Caco-2 (cell line): ENCODE measurements around the gene ARHGEF10L. TPM values are rescaled to one million over a fixed set of nuclear protein-coding genes. Genes with fewer than 3 reads are reported as not detected.

Experiments
- BruUV-seq: library from RNA; stranded (reverse); fragments of 400-500 nt; replicated peaks from 2 replicates; lab custom pipeline; 2021; lab: Mats Ljungman, UMichigan
- CTCF ChIA-PET: fragments of 300-600 bp; sonication (Branson Sonifier 250); formaldehyde crosslinking; loops from one replicate; lab custom pipeline; 2022; ENCODE audit warnings: antibody characterized with exemption; lab: Charles Lee
- POLR2A ChIA-PET: fragments of 300-600 bp; sonication (Branson Sonifier 250); formaldehyde crosslinking; loops from one replicate; lab custom pipeline; 2022; ENCODE audit warnings: antibody characterized with exemption; lab: Charles Lee
- DNase-seq, 2 experiments: peaks; one replicate each; pipeline versions ENCODE4 v3.0.0 to v3.0.0-alpha.2; 2020 to 2022
- H3K27me3 ChIP-seq: replicated peaks from 2 replicates; pipeline ENCODE4 v1.6.0; 2011; ENCODE audit warnings: low read length; ENCODE audit not compliant: control insufficient read depth, insufficient read depth
- H3K36me3 ChIP-seq: 2 replicates; pipeline ENCODE4 v1.5.1; 2011; ENCODE audit warnings: low read length; ENCODE audit not compliant: control insufficient read depth, insufficient read depth
- H3K4me1 ChIP-seq: fragments of 250-450 bp; sonication (Bioruptor Pico); 2 replicates; pipeline ENCODE4 v1.5.1; 2020; ENCODE audit warnings: mild to moderate bottlenecking
- H3K4me3 ChIP-seq: 2 replicates; pipeline ENCODE4 v1.5.1; 2011; ENCODE audit warnings: low read depth, mild to moderate bottlenecking, control low read depth, low read length
- H3K9me3 ChIP-seq: fragments of 250-450 bp; sonication (Bioruptor Pico); 2 replicates; pipeline ENCODE4 v1.5.1; 2020; ENCODE audit warnings: mild to moderate bottlenecking, moderate library complexity
- H3K27ac Mint-ChIP-seq: one replicate; pipeline ENCODE4 v1.8.0; 2022; ENCODE audit warnings: mixed read lengths; ENCODE audit not compliant: unreplicated experiment
- H3K27me3 Mint-ChIP-seq: one replicate; pipeline ENCODE4 v1.8.0; 2022; ENCODE audit warnings: mixed read lengths; ENCODE audit not compliant: insufficient read depth, unreplicated experiment
- H3K36me3 Mint-ChIP-seq: one replicate; pipeline ENCODE4 v1.8.0; 2022; ENCODE audit warnings: mild to moderate bottlenecking, mixed read lengths; ENCODE audit not compliant: insufficient read depth, unreplicated experiment
- H3K4me1 Mint-ChIP-seq: one replicate; pipeline ENCODE4 v1.8.0; 2022; ENCODE audit warnings: low read depth, mixed read lengths; ENCODE audit not compliant: unreplicated experiment
- H3K4me3 Mint-ChIP-seq: one replicate; pipeline ENCODE4 v1.8.0; 2022; ENCODE audit warnings: mild to moderate bottlenecking, moderate library complexity, mixed read lengths; ENCODE audit not compliant: unreplicated experiment
- H3K9me3 Mint-ChIP-seq: one replicate; pipeline ENCODE4 v1.8.0; 2022; ENCODE audit warnings: mixed read lengths; ENCODE audit not compliant: unreplicated experiment
- CTCF ChIP-seq, 2 experiments: fragments of 200-600 bp in 1 of 2; IDR thresholded peaks; 1 replicate in 1 of 2; 2 replicates in 1 of 2; pipeline versions ENCODE4 v1.5.1 to v1.8.0; 2011 to 2022; ENCODE audit warnings: antibody characterized with exemption in 1 of 2, control low read depth in 1 of 2, inconsistent platforms in 1 of 2, low read depth in 1 of 2, low read length in 1 of 2, mild to moderate bottlenecking in 1 of 2, moderate library complexity in 1 of 2; ENCODE audit not compliant: insufficient read depth in 1 of 2, severe bottlenecking in 1 of 2, unreplicated experiment in 1 of 2
- intact Hi-C: fragments of 100-400 bp; cut with micrococcal nuclease; formaldehyde crosslinking; loops from one replicate; pipeline ENCODE4 v1.10.0; 2022; ENCODE audit not compliant: unreplicated experiment
- total RNA-seq: library from RNA; stranded (reverse); gene quantifications from 2 replicates; pipeline ENCODE4 v1.2.3, GENCODE V29; 2022

Gene ARHGEF10L
- total RNA-seq, 1 experiment from 2014 or later = 31.3 TPM

GRCh38 chr1:17728123-17728712 lies 188.7 kb downstream of the ARHGEF10L start:
- no peak overlapping the region for H3K27ac Mint-ChIP-seq
- H3K4me3 Mint-ChIP-seq = no peak overlapping the region
- H3K4me1 Mint-ChIP-seq = no peaks in the 10 kb centered on the region
- intact Hi-C loops = no loop called here
- BruUV-seq = no TSS peak
- no peak for DNase-seq
- TF ChIP-seq CTCF (IDR thresholded peaks at IDR 0.05; ENCODE audit: insufficient read depth in 1 of 2, low read depth in 1 of 2, low read length in 1 of 2, severe bottlenecking in 1 of 2, unreplicated experiment in 1 of 2) = no peak
- no peaks in the 10 kb centered on the region for H3K36me3 Mint-ChIP-seq
- no peaks in the 10 kb centered on the region for H3K9me3 ChIP-seq
- H3K4me3 ChIP-seq = no peak overlapping the region
- H3K36me3 ChIP-seq = no peaks in the 10 kb centered on the region
- POLR2A ChIA-PET = no interaction called here
- H3K4me1 ChIP-seq = no peaks in the 10 kb centered on the region
- CTCF ChIA-PET = no interaction called here
- no peaks in the 10 kb centered on the region for H3K27me3 ChIP-seq
- H3K27me3 Mint-ChIP-seq = peaks cover 5% of the 10 kb centered on the region
- peaks cover 10% of the 10 kb centered on the region for H3K9me3 Mint-ChIP-seq

- BruUV-seq = no TSS peak
- POLR2A ChIA-PET = no interaction called here
- no peaks in the 10 kb centered on the region for H3K4me1 ChIP-seq
- CTCF ChIA-PET = no interaction called here
- no peak overlapping the region for H3K4me3 Mint-ChIP-seq
- TF ChIP-seq CTCF (IDR thresholded peaks at IDR 0.05; ENCODE audit: insufficient read depth in 1 of 2, low read depth in 1 of 2, low read length in 1 of 2, severe bottlenecking in 1 of 2, unreplicated experiment in 1 of 2) = no peak
- no peak for DNase-seq
- no peak overlapping the region for H3K4me3 ChIP-seq
- H3K27ac Mint-ChIP-seq = no peak overlapping the region
- H3K36me3 Mint-ChIP-seq = no peaks in the 10 kb centered on the region
- no peaks in the 10 kb centered on the region for H3K9me3 ChIP-seq
- H3K27me3 Mint-ChIP-seq = peaks cover 5% of the 10 kb centered on the region
- no peaks in the 10 kb centered on the region for H3K27me3 ChIP-seq
- H3K4me1 Mint-ChIP-seq = no peaks in the 10 kb centered on the region
- H3K36me3 ChIP-seq = no peaks in the 10 kb centered on the region
- intact Hi-C loops = no loop called here
- peaks cover 10% of the 10 kb centered on the region for H3K9me3 Mint-ChIP-seq
These were observed 189.8 kb downstream of the ARHGEF10L start for GRCh38 chr1:17729248-17729647.

GRCh38 chr1:17729909-17730308 lies 190.4 kb downstream of the ARHGEF10L start:
- no peak for TF ChIP-seq CTCF (IDR thresholded peaks at IDR 0.05; ENCODE audit: insufficient read depth in 1 of 2, low read depth in 1 of 2, low read length in 1 of 2, severe bottlenecking in 1 of 2, unreplicated experiment in 1 of 2)
- H3K4me1 ChIP-seq = no peaks in the 10 kb centered on the region
- H3K27me3 Mint-ChIP-seq = peaks cover 5% of the 10 kb centered on the region
- no peaks in the 10 kb centered on the region for H3K9me3 ChIP-seq
- no peaks in the 10 kb centered on the region for H3K36me3 Mint-ChIP-seq
- no peaks in the 10 kb centered on the region for H3K4me1 Mint-ChIP-seq
- BruUV-seq = no TSS peak
- CTCF ChIA-PET = no interaction called here
- H3K27me3 ChIP-seq = no peaks in the 10 kb centered on the region
- POLR2A ChIA-PET = no interaction called here
- H3K9me3 Mint-ChIP-seq = peaks cover 10% of the 10 kb centered on the region
- intact Hi-C loops = no loop called here
- no peak overlapping the region for H3K27ac Mint-ChIP-seq
- H3K4me3 Mint-ChIP-seq = no peak overlapping the region
- no peak for DNase-seq
- no peaks in the 10 kb centered on the region for H3K36me3 ChIP-seq
- no peak overlapping the region for H3K4me3 ChIP-seq
